Measurements from ENCODE around the gene MAP1A.

GRCh38 chr15:43469867-43470266 is 47.5 kb upstream of the MAP1A start:
- TF ChIP-seq CTCF (IDR thresholded peaks at IDR 0.05) (no peak), POLR2A (IDR thresholded peaks at IDR 0.05) (no peak)

Data from testis (tissue), 2 donors.